COLO829 (cell line): Measurements from ENCODE around the gene GDF15.
A peak's percentile ranks its signal among the peaks of the same experiment; 100 is the strongest.
"Not testable (repeated sequence)": the region's sequence is repeated elsewhere in the genome, so short reads cannot be mapped to it uniquely, and the experiment has no call there.

Experiments used
- DNase-seq: peaks from one replicate; pipeline ENCODE4 v3.0.0; 2012; ENCODE audit warnings: low spot score

Gene GDF15

DNA sequence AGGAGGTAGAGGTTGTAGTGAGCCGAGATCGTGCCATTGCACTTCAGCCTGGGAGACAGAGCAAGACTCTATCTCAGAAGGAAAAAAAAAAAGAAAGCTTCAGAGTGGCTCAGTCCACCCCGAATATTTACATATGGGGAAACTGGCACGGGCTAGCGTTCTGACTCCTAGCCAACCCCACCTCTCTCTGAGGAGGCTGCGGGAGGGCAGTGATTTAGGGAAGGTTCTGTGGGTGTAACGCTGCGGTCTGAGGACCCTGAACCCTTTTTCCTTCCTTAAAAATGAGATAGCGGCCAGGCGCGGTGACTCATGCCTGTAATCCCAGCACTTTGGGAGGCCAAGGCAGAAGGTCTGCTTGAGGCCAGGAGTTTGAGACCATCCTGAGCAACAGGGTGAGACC lies 6.5 kb downstream of the GDF15 start:
- no peak for DNase-seq

DNA sequence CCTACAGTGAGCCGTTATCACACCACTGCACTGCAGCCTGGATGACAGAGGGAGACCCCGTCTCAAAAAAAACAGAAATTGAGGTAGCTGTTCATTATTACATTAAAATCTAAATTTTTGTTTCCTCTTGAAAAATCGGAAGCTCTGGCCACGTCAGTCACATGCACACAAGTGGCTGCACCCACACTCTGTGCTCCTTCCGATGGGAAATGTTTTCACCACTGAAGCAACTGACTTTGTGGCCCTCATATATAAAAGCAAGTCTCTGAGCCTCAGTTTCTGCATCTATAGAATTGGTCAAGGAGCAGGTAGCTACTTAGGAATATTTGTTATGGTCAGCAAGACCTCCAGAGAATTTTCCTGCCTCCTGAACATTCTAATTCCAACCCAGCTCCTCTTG lies 7.0 kb downstream of the GDF15 start:
- DNase-seq, result no peak

DNA sequence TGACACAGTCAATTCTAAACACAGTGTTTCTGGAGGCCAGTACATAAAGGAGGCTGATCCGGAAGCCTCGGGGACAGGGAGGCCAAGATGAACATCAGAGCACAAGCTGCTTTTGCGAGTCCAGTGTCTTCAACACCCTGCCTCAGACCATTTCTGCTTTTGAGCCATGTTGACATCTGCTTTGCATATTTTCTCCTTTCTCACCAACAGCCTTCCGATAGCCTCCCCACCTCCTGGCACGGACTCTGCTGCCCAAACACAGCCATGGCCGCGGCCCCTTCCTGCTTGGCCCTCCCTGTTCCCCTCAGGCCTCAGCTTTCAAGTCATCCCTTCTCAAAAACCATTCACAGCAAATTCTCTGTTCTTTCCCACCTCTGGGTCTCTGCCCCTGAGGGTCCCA lies 7.9 kb downstream of the GDF15 start:
- no peak for DNase-seq

GRCh38 chr19:18396471-18397241 lies 10.7 kb downstream of the GDF15 start:
- DNase-seq, result no peak

DNA sequence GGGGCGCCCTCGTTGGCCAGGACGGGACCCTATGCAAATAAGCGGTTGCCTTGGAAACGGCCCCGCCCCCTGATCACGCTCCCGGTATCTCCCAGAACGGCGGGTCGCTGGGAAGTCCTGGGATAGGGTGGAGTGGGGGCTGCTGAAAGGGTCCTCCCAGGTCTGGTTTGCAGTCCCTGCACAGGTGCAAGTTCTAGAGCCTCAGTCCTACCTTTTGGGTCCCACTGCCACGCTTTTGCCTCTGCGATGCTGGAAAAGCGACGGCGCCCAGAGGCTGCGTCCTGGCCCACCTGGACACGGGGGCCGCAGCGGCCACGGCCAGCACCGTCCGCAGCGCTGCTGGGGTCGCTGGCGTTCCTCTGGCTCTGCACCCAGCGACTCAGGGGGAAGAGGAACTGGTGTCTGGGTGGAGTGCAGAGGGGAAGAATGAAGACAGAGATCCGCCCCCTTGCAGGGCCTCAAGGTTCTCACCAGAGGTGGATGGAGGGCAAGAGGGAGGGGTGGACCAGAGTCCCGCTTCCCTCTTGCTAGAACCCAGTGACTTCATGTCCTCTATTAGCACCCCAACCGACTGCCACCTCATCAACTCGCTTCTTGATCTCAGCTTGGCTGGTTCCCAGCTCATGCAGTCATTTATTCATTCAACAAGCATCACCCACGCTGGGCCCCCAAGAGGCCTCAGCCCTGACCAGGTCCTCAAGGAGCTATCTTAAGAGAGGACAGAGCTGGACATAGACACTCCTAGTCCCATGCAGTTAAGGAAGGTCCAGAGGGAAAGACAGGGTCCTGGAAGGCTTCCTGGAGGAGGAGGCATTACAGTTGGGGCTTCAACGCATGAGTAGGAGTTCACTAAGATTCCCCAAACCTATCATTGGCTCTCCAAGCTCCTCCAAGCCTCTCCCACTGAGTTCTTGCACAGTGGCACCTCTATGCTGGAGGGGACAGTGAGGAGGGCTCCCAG lies 11.6 kb downstream of the GDF15 start, which contains the start of gene LRRC25:
Gene LRRC25, minus strand, starts transcription at position 381 of the 961 bp plus-strand sequence. CDS start 659 bp downstream, outside the sequence.
- no peak for DNase-seq

- DNase-seq, result no peak
Measured at GRCh38 chr19:18399008-18399407, 13.1 kb downstream of the GDF15 start.

DNA sequence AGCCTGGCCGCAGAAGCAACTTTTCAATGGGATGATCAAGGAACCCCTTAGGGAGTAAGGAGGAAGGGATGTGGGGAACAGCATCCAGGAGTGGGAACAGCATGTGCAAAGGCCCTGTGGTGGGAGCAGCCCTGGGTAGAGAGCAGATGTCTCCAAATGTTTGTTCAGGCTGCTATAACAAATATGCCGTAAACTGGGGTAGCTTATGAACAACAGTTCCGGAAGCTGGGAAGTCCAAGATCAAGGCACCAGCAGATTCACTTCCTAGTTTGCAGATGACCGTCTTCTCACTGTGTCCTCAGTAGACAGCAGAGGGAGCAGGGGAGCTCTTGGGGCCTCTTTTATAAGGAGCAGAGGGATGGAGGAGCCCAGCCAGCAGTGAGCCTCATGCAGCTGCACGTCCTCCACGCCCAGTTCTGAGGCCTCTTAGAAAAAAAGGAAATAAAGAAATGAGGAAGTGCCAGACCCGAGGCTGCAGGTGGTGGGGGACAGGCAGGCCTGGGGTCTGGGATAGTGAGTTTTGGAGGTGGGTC lies 15.7 kb downstream of the GDF15 start:
- no peak for DNase-seq

- DNase-seq, result not testable (repeated sequence)
Measured at GRCh38 chr19:18402455-18403248, 16.7 kb downstream of the GDF15 start.

GRCh38 chr19:18405754-18406153 lies 19.8 kb downstream of the GDF15 start:
- not testable (repeated sequence) for DNase-seq

DNA sequence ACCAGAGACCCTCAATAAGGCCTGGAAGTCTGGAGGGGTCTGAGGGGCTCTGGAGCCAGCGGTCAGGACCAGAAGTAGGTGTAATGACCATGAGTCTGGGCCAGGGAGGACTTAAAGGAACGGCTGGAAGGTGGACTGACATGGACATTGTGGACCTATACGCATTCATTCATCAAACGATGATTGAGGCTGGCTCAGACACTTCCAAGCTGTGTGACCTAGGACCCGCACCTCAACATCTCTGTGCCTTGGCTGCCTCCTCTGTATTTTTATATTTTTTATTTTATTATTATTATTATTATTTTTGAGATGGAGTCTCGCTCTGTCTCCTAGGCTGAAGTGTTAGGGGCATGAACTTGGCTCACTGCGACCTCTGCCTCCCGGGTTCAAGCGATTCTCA lies 20.8 kb downstream of the GDF15 start:
- DNase-seq, result no peak

DNA sequence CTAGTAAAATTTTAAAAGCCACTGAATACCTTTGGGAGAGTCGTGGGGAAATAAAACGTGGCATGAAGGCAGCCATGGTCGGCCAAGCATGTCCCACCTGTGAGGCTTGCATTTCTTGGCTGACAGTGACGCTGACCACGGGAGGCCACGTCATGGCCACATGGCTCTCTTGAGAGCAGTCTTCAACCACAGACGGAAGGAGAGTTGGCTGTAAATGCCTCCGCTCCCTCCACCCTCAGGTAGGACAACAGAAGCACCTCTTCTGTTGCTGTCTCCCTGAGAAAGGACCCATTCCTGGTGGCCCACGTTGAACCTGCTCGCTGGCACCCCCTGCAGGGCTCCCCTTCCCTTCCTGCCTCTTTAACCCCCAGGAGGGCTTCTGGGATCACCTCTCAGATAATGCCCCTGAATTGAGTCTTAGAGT lies 22.1 kb downstream of the GDF15 start:
- DNase-seq, result no peak

GRCh38 chr19:18412610-18413239 lies 26.8 kb downstream of the GDF15 start:
- no peak for DNase-seq

- no peak for DNase-seq
Measured at GRCh38 chr19:18414504-18415177, 28.7 kb downstream of the GDF15 start.

GRCh38 chr19:18415178-18415867 lies 29.4 kb downstream of the GDF15 start:
- peak; percentile 21 for DNase-seq

DNA sequence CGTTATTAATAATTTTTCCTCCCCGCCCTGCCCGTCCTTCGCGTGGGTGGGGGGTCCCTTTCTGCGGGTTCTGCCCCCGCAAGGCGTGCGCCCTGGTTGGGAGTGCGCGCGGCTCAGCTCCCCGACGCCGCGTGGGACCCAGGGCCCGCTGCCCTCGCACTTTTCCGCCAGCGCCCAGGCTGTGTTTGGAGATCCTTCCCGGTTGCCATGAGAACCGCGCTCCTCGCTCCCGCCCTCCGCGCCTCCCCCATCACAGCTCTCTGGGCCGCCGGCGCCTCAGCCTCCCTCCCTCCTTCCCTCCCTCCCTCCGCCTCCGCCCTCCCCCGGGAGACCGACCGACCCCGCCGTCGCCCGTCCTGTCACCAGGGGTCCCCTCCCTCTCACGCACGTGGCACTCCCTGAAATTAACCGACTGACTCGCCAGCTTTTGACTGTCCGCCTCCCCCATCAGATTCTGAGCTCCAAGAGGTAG lies 30.9 kb downstream of the GDF15 start:
- peak; percentile 84 for DNase-seq

- DNase-seq, result peak; percentile 62
Measured at GRCh38 chr19:18417250-18418028, 31.5 kb downstream of the GDF15 start.

DNA sequence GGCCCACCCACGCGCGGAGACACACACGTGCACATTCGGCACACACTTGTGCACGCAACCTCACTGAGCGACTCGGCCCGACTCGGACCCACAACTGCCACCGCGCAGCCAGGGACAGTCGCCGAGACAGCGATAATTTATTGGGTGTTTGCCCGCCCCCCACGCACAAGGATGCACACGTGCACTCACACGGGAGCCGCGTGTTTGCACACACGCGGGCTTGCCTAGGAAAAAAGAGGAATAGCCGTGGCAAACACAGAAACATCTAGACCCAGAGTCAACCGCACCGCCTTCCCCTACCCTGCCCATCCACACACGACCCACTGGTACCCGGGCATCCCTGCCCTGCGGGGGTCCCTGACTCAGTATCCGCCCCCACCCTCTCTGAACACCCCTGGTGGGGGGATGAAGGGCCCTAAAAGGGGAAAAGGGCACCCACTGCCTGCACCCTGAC lies 32.1 kb downstream of the GDF15 start:
- DNase-seq, result no peak

DNA sequence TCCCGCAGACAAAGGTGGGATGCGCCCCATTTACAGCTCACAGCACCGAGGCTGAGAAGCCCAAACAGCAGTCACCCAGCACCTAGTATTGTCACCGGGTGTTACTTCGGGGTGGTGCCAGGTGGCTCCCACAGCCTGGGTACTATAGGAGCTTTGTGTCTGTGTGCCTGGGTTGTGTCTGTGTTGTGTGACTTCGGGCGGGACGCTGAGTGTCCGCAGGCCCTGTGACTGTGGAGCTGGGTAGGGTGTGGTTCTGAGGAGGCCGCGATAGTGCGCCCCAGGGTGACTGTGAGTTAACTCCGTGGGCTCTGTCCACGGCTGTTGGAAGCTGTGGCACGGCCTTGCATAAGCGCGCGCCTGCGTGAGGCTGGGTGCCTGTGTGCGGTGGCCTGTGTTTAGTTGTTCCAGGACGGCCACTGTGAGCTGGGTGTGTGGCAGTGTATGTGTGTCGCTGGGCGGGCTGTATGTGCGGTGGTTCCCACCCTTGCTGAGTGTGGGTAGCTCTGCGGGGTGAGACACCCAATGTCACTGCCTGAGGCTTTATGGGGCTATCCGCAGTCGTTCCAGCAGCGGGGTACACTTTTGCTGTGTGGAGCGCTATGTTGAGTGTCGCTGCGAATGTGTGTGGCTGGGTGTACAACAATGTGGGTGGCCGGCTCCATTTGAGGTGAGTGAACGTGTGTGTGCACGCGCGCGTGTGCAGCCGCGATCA lies 32.7 kb downstream of the GDF15 start:
- DNase-seq, result no peak
